ENCODE results near the gene RELA. TPM values are rescaled to one million over a fixed set of nuclear protein-coding genes. Genes with fewer than 3 reads are reported as not detected.
"Not testable (repeated sequence)": the region's sequence is repeated elsewhere in the genome, so short reads cannot be mapped to it uniquely, and the experiment has no call there.

The RELA gene
- polyA plus RNA-seq, 3 donors: 21.3 to 67.9 (median 30.9) TPM

DNA sequence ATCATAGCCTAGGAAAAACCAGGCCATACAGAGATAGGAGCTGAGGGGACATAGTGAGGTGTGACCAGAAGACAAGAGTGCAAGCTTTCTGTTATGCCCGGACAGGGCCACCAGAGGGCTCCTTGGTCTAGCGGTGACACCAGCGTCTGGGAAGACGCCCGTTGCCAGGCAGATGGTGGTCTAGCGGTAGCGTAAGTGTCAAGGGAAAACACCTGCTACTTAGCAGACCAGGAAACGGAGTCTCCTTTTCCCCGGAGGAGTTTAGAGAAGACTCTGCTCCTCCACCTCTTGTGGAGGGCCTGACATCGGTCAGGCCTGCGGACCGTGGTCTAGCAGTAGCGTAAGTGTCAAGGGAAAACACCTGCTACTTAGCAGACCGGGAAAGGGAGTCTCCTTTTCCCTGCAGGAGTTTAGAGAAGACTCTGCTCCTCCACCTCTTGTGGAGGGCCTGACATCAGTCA, 43.6 kb upstream of the RELA start:
- peak; percentile 42 to 75 (median 47) for DNase-seq
- H3K27ac ChIP-seq (ENCODE audit: low read depth in 1 of 2, low read length in 2 of 2); H4K20me1 ChIP-seq (ENCODE audit: insufficient read depth, low read length); H3K27me3 ChIP-seq (ENCODE audit: control insufficient read depth in 2 of 2, insufficient read depth in 2 of 2, low read length in 2 of 2); H3K4me2 ChIP-seq (replicated peaks; ENCODE audit: extremely low read depth, low read length, poor library complexity, severe bottlenecking); H3K79me2 ChIP-seq (ENCODE audit: insufficient read depth, low read length); H3K27me3 Mint-ChIP-seq (ENCODE audit: low read depth in 3 of 3); H3K9me3 Mint-ChIP-seq; H3K9me3 ChIP-seq (replicated peaks in 1 of 2; ENCODE audit: control insufficient read depth in 1 of 2, insufficient read depth in 1 of 2, low read length in 2 of 2); H3K4me1 Mint-ChIP-seq; H3K36me3 ChIP-seq (replicated peaks in 1 of 2; ENCODE audit: control insufficient read depth in 1 of 2, insufficient read depth in 2 of 2, low read length in 2 of 2); H3K9ac ChIP-seq (ENCODE audit: insufficient read depth, low read length, poor library complexity, severe bottlenecking); H3K27ac Mint-ChIP-seq; H3K4me3 ChIP-seq (replicated peaks in 1 of 3; ENCODE audit: low read depth in 2 of 3, low read length in 3 of 3); H3K36me3 Mint-ChIP-seq: not testable (repeated sequence)
- intact Hi-C loops (cut with micrococcal nuclease): loop anchor here in 1 of 2 donors (10.0 kb wide), 1 partner anchor 82 kb away; no protein-coding TSS in a partner anchor
- Histone ChIP-seq H2AFZ (ENCODE audit: insufficient read depth, low read depth, low read length, poor library complexity, severe bottlenecking) (peak overlapping the region; percentile 41), H3K4me1 (ENCODE audit: control insufficient read depth in 1 of 2, insufficient read depth in 2 of 2, low read length in 2 of 2) (peaks cover 10 to 16% of the 10 kb centered on the region in 2 donors)
- WGBS (ENCODE audit: insufficient coverage): 12% methylated on average over 12 of the region's 14 CpGs
- H3K4me3 Mint-ChIP-seq: peak overlapping the region in 1 of 2 donors; percentile 51
- TF ChIP-seq CTCF (IDR thresholded peaks at IDR 0.05): peak; percentile 92

GRCh38 chr11:65703846-65704245, 41.1 kb upstream of the RELA start:
- Histone ChIP-seq H3K9me3 (replicated peaks in 1 of 2; ENCODE audit: control insufficient read depth in 1 of 2, insufficient read depth in 1 of 2, low read length in 2 of 2) (no peaks in the 10 kb centered on the region), H3K4me1 (ENCODE audit: control insufficient read depth in 1 of 2, insufficient read depth in 2 of 2, low read length in 2 of 2) (peaks cover 0 to 4% of the 10 kb centered on the region in 2 donors), H3K4me2 (replicated peaks; ENCODE audit: extremely low read depth, low read length, poor library complexity, severe bottlenecking) (no peak overlapping the region), H2AFZ (ENCODE audit: insufficient read depth, low read depth, low read length, poor library complexity, severe bottlenecking) (no peak overlapping the region), H3K79me2 (ENCODE audit: insufficient read depth, low read length) (no peaks in the 10 kb centered on the region), H4K20me1 (ENCODE audit: insufficient read depth, low read length) (no peaks in the 10 kb centered on the region), H3K27ac (ENCODE audit: low read depth in 1 of 2, low read length in 2 of 2) (no peak overlapping the region), H3K9ac (ENCODE audit: insufficient read depth, low read length, poor library complexity, severe bottlenecking) (no peak overlapping the region), H3K4me3 (replicated peaks in 1 of 3; ENCODE audit: low read depth in 2 of 3, low read length in 3 of 3) (no peak overlapping the region), H3K27me3 (ENCODE audit: control insufficient read depth in 2 of 2, insufficient read depth in 2 of 2, low read length in 2 of 2) (no peaks in the 10 kb centered on the region), H3K36me3 (replicated peaks in 1 of 2; ENCODE audit: control insufficient read depth in 1 of 2, insufficient read depth in 2 of 2, low read length in 2 of 2) (no peaks in the 10 kb centered on the region)
- peaks cover 2 to 3% (median 2%) of the 10 kb centered on the region in 3 donors for H3K27me3 Mint-ChIP-seq (ENCODE audit: low read depth in 3 of 3)
- H3K4me1 Mint-ChIP-seq: peaks cover 6% of the 10 kb centered on the region
- TF ChIP-seq CTCF (IDR thresholded peaks at IDR 0.05): no peak
- peaks cover 0 to 1% (median 0%) of the 10 kb centered on the region in 7 donors for H3K9me3 Mint-ChIP-seq
- no peak overlapping the region for H3K4me3 Mint-ChIP-seq
- no peak for DNase-seq
- no peak overlapping the region for H3K27ac Mint-ChIP-seq
- intact Hi-C loops (cut with micrococcal nuclease): loop anchor here in 1 of 2 donors (10.0 kb wide), 1 partner anchor 79 kb away; no protein-coding TSS in a partner anchor
- 100% methylated on average over 1 of the region's 4 CpGs for WGBS (ENCODE audit: insufficient coverage)
- no peaks in the 10 kb centered on the region for H3K36me3 Mint-ChIP-seq

All from CD14-positive monocyte (primary cell).